Activated CD4-positive, alpha-beta T cell treated with anti-CD3 and anti-CD28 coated beads, Interleukin-2, amount 50 U/mL, for 24 hours (primary cell): ENCODE results near the gene SLC25A26.

Experiments used
- DNase-seq, 2 donors: peaks; one replicate each; pipeline ENCODE4 v3.0.0-alpha.2; 2020; ENCODE audit warnings: low read depth in 1 of 2, low spot score in 1 of 2

SLC25A26 gene

GRCh38 chr3:66367979-66368378, 147.2 kb downstream of the SLC25A26 start:
- no peak for DNase-seq

DNA sequence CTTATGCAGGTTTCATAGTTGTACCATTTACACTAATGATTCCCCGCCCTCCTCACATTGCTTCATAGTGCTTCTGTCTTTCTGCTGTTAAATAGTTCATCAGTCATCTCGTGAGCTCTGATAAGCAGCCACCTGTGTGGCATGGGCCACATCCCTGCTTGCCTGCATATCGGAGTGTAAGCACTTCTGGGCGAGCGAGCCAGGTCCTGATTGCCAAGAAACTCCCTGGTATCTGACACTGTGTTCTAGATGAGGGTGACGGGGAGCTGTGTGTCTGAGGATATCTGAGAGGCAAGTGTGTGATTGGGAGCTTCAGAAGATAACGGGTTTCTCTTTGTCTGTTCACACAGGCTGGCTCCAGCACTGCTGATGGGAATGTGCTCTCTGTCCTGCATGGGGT, 149.4 kb downstream of the SLC25A26 start:
- DNase-seq = no peak

DNA sequence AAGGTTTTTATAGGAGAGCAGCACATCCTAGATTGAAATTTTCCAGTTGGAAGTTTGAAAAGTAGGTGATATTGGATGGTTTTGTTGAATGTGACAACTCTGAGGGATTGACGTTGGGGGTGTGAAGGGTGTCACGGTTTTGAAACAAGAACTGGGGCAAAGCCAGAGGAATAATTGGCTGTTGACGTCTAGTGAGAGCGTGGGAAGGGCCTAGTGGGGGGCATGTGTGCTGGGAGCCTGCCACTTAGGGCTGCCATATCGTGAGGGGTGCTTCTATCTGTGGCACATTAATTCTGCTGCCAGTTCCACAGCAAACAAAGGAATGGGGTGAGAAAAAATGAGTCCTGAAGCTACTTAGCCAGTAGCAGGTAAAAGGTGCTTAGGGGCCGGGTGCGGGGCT, 150.6 kb downstream of the SLC25A26 start:
- no peak for DNase-seq

- DNase-seq = no peak
Observed at GRCh38 chr3:66372681-66373350, 152.0 kb downstream of the SLC25A26 start.

- no peak for DNase-seq
Observed at GRCh38 chr3:66376568-66376967, 155.8 kb downstream of the SLC25A26 start.

GRCh38 chr3:66377800-66378199, 157.0 kb downstream of the SLC25A26 start:
- DNase-seq = no peak

GRCh38 chr3:66378256-66378655, 157.5 kb downstream of the SLC25A26 start:
- DNase-seq = no peak

DNA sequence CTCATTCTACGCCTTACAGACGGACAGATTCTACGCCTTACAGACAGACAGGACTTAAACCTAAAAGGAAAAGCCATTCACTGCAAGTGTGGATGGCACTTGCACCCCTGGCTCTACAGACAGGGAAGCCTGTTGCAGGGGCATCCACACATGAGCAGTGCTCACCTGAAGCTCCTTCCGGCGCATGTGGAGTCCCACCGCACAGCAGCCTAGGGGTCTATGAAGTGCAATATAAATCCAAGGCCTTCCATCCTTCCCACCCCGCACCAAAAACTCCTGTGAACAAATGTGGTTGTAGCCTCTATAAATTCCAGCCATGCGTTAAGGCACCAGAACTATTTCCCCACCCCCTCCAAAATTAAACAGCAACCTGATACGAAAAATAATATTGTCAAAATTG, 158.8 kb downstream of the SLC25A26 start:
- DNase-seq = no peak

GRCh38 chr3:66380200-66380932, 159.6 kb downstream of the SLC25A26 start:
- DNase-seq = no peak

GRCh38 chr3:66381626-66382025, 160.8 kb downstream of the SLC25A26 start:
- no peak for DNase-seq

DNA sequence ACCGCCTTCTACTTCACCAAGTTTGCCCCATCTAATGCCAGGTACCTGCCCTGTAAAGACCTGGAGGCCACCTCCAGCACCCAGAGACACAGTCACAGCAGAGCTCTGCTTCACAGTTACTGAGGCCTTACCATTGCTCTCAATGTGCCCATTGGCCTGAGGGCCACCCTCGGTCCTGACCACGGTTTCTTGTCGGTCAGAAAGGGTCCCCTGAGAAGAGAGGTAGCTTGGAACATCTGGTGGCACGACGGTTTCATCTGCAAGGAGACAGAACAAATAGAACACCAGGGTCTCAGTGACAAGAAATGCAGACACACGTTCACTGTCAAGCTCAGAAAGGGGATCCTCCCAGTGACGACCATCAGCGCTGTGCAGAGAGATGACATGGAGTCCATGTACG, 161.3 kb downstream of the SLC25A26 start:
- no peak for DNase-seq

GRCh38 chr3:66383023-66383422, 162.2 kb downstream of the SLC25A26 start:
- DNase-seq = no peak

- no peak for DNase-seq
Observed at GRCh38 chr3:66383998-66384745, 163.4 kb downstream of the SLC25A26 start.

- no peak for DNase-seq
Observed at GRCh38 chr3:66385066-66385465, 164.3 kb downstream of the SLC25A26 start.

- no peak for DNase-seq
Observed at GRCh38 chr3:66386011-66386924, 165.5 kb downstream of the SLC25A26 start.

- DNase-seq = no peak
Observed at GRCh38 chr3:66386925-66387650, 166.3 kb downstream of the SLC25A26 start.

DNA sequence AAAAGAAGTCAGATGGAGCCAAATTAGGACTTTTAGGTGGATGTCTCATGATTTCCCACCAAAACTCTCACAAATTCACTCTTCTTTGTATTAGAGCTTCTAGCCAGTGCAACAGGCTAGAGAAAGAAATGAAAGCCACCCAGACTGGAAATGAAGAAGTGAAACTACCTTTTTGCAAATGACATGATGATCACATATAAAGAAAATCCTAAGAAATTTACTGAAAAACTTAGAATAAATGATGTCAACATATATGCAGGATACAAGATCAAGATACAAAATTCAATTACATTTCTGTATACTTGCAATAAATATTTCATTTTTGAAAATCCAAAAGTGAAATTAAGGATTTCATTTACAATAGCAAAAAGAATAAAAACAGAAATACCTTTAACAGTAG, 169.2 kb downstream of the SLC25A26 start:
- DNase-seq = no peak

DNA sequence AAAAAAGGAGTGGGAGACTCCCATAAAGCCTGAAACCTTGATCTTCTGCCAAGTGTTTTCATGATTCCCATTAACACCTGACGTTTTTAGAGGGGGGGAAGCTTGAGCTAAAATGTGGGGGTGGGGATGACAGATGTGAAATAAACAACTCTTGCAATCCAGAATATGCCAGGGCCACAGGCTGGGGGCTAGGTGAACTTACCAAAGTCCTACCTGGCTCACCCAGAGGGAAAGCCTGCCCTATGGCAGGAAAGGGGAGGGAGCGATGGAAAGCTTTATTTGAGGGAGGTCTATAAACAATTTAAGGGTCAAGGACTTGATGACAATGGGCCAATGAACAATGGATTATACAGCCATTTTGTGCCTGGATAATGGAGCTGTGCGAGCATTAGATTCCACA, 171.7 kb downstream of the SLC25A26 start:
- DNase-seq = no peak

GRCh38 chr3:66392966-66393332, 172.1 kb downstream of the SLC25A26 start:
- DNase-seq = no peak

DNA sequence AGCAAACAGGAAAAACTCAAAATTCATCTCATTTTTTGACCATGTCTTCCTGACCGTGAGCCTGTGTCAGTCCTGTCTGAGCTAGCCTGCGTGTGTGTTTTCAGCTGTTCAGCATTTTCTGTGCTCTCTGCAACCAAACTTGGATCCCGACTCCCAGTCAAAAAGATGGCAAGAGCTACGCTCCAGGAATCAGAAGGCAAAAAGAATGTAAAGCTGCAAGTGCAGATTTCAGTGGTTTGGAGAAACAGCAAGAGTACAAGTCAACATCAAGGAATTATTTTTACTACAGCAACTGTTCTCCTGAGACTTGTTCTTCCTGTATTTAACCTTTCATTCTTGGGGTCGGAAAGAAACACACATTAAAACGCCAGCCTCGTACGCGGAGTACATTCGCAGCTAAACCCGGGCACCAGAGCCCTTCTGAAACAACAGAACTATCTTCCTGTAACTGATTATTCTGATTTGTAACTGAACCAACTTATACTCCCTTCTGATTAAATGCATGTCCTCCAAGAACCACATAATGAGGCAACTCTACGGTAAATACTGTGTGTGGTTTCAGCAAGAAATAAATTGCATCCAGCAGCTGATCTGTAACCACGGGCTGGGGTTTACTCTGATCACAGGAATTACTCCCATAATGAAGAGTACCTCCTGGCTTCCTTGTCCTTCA, 172.7 kb downstream of the SLC25A26 start:
- DNase-seq = no peak
